HL-60/S4 treated with retinoic acid at 250 ng/mL for 4 days and 3 days (cell line): ENCODE measurements around the gene RUNX3.
"Not testable (repeated sequence)": the region's sequence is repeated elsewhere in the genome, so short reads cannot be mapped to it uniquely, and the experiment has no call there.

Experiments used
- in situ Hi-C: fragments of 300-500 bp; cut with MboI; formaldehyde crosslinking; loops from 2 replicates; pipeline ENCODE4 v1.7.0; 2022; ENCODE audit warnings: low sequenced_read_pairs

The RUNX3 gene

DNA sequence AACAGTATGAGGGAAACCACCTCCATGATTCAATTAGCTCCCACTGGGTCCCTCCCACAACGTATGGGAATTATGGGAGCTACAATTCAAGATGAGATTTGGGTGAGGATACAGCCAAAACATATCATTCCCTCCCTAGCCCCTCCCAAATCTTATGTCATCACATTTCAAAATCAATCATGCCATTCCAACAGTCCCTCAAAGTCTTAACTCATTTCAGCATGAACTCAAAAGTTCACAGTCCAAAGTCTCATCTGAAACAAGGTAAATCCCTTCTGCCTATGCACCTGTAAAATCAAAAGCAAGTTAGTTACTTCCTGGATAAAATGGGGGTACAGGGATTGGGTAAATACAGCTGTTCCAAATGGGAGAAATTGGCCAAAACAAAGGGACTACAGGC is 38.7 kb downstream of the RUNX3 start:
- in situ Hi-C loops: not testable (repeated sequence)

DNA sequence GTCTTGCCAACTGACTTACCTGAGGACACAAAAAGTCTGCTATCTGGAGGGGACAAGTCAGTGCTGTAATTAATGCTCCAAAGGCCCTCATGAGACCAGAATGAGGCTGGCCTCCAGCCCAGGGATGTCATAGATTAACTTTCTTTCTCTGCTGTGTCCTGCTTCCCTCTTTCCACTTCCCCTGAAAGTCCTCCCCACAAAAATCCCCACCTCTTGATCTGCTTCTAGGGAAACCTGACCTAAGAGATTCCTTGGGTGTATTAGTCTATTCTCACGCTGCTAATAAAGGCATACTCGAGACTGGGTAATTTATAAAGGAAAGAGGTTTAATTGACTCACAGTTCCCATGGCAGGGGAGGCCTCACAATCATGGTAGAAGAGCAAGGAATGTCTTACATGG is 39.2 kb downstream of the RUNX3 start:
- in situ Hi-C loops: no loop called here

DNA sequence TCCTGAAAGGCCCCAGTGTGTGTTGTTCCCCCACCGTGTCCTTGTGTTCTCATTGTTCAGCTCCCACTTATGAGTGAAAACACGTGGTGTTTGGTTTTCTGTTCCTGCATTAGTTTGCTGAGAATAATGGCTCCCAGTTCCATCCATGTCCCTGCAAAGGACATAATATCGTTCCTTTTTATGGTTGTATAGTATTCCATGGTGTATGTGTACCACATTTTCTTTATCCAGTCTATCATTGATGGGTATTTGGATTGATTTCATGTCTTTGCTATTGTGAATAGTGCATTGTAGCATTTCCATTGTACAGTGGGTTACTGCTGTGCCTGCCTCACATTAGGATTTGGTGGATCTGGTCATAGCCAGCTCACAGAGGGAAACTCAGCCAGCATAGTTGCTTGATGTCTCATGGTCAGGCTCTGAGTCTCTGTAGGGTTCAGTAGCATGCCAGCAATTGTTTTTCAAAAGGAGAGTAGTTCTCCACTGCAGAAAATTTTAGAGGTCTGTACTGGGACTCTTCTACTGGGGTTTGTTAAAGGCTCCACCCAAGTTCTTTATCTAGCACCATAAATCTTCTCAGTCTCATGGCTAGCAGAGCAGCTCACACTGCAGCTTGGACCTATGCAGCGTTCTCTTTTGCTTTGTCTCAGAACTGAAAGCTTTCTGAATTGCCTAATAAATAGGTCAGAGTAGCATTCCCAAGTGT is 41.0 kb downstream of the RUNX3 start:
- in situ Hi-C loops: no loop called here

DNA sequence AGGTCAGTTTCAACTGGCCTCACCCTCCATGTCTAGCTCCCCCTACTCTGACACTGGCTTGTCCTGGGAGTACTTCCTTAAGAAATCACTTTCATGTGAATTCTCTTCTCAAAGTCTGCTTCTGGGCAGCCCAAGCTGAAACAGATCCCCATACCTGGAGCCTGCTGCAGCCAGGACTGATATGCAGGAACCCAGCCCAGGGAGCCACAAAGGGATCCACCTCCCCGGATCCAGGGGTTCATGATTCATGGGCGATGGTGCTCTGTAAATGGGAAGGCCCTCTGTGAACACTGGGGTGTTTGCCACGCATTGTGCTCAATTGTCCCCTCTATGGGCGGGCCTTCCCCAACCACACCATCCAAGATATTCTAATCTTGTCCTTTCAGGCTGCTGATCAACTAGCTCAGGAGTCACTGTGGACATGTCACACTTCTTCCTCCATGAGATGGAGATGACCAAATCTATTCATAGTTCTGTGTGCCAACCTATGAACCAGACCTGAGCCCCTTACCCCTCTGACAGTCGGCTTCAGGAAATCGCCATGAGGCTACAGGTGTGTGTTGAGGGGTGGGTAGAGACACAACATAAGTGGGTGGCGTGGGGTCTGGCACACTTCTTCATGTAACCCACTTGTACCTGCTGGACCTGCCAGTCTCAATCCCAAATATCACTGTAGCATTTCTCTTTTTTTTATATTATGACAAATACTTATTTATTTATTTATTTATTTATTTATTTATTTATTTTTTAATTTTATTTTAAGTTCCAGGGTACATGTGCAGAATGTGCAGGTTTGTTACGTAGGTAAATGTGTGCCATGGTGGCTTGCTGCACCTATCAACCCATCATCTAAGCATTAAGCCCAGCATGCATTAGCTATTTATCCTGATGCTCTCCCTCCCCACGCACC is 41.8 kb downstream of the RUNX3 start:
- in situ Hi-C loops: no loop called here

DNA sequence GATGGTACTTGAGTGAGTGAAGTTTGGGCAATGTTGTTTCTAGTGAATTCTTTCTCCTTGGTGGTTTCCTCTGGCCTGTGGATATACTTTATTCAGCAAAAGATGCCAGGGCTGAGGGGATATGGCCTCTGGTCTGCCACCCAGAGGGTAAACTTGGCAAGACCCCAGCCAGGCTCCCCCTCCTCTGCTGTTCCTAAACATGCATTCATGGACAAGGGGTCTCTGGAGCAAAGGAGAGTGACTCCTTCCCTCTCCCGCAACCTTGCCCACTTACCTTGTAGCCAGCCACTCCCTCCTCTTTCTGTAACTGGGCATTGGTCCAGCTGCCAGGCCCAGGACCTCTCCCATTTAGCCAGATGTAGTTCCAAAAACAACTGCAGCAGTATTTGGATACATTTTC is 43.8 kb downstream of the RUNX3 start:
- in situ Hi-C loops: no loop called here

DNA sequence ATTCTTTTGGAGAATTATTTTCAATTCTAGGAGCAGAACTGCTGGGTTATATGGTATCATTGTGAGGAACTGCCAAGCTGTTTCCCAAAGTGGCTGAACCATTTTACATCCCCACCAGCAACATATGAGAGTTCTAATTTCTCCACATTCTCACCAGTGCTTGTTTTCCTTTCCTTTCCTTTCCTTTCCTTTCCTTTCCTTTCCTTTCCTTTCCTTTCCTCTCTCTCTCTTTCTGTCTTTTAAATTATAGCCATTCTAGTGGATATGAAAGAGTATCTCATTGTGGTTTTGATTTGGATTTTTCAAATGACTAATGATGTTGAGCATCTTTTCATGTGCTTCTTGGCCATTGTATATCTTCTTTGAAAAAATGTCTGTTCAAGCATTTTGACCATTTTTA is 45.3 kb downstream of the RUNX3 start:
- in situ Hi-C loops: no loop called here

DNA sequence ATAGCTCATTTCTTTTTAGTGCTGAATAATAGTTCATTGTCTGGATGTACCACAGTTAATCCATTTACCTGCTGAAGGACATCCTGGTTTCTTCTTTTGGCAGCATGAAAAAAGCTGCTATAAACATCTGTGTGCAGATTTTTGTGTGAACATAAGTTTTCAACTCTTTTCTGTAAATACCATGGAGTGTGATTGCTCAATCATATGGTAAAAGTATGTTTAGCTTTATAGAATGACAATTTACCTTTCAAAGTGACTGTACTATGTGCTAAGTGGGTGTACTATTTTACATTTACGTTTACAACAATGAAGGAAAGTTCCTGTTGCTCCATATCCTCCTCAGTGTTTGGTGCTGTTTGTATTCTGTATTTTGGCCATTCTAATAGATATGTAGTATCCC is 49.0 kb downstream of the RUNX3 start:
- in situ Hi-C loops: no loop called here

DNA sequence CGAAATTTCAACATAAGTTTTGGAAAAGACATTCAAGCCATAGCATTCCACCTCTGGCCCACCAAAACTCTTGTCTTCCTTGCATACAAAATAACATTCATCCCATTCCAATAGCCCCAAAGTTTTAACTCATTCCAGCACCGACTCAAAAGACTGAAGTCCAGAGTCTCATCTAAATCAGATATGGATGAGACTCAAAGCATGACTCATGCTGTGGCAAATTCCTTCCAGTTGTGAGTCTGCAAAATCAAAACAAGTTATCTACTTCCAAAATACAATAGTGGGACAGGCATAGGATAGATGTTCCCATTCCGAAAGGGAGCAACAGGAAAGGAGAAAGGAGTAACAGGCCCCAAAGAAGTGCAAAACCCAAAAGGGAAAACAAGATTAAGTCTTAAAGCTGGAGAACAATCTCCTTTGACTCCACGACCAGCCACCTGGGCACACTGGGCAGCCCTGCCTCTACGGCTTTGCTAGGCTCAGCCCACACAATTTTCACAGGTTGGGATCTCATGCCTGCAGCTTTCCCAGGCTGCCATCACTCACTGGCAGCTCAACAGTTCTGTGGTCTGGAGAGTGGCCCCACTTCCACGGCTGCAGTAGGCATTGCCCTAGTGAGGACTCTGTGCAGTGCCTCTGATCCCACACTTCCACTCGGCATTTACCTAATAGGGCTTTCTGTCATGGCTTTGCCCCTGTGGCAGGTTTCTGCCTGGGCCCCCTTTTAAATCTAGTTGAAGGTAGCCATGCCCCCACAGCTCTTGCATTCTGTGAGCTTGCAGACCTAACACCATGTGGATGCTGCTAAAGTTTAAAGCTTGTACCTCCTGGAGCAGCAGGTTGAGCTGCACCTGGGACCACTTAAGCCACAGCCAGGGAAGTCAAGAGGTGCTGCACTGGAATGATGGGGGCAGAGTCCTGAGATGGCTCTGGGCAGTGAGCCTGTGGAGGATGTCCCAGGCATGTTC is 51.0 kb downstream of the RUNX3 start:
- in situ Hi-C loops: no loop called here

DNA sequence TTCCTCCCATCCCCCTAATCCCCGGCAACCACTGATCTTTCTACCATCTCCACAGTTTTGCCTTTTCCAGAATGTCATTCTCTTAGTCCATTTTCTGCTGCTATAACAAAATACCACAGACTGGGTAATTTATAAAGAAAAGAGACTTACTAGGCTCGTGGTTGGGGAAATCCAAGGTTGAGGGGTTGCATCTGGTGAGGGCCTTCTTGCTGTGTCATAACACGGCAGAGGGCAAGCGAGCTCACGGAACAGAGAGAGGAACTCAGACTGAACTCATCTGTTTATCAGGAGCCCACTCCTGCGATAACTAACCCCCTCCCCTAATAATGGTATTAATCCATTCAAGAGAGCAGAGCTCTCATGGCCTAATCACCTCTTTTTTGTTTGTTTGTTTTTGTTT is 52.0 kb downstream of the RUNX3 start:
- in situ Hi-C loops: no loop called here

DNA sequence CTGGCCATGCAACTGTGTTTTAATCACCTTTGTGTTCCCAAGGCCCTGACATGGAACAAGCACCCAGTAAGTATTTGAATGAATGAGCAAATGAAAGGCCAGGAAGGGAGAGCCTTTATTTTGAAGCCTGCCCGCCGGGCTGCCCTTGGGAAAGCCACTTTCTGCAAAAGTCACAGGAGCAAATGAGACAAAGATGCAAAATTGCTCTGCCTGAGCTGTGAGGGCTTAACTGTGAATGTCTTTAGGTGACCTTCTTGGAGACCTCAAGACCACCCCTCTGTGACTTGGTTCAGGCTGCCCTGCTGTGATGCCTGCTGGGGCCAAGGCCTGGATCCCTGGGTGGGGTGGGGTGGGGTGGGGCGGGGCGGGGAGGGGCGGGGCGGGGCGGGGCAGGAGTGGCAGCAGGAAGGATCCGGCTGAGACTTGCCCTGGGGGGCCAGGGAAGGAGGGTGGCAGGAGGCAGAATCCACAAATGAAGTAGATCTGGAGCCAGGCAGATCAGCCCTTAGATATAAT is 54.0 kb downstream of the RUNX3 start:
- in situ Hi-C loops: no loop called here

DNA sequence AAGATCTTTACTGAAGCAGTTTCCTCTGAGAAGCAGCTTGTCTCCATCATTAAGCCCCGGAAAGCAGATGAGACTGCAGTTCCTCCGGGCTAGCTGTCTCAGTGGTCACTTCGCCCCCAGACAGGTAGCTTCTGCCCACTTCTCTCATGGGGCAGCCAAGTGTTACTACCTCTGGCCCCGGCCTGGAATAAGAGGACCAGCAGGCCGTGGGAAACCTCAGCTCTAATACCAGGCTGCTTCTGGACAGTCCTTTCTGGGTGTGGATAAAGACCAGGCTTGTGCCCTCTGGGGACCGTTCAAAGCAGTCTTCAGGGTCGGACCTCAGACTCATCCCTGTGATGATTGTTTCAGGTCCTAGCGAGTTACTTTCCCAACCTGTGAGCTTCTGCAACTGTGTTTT is 54.8 kb downstream of the RUNX3 start:
- in situ Hi-C loops: no loop called here

DNA sequence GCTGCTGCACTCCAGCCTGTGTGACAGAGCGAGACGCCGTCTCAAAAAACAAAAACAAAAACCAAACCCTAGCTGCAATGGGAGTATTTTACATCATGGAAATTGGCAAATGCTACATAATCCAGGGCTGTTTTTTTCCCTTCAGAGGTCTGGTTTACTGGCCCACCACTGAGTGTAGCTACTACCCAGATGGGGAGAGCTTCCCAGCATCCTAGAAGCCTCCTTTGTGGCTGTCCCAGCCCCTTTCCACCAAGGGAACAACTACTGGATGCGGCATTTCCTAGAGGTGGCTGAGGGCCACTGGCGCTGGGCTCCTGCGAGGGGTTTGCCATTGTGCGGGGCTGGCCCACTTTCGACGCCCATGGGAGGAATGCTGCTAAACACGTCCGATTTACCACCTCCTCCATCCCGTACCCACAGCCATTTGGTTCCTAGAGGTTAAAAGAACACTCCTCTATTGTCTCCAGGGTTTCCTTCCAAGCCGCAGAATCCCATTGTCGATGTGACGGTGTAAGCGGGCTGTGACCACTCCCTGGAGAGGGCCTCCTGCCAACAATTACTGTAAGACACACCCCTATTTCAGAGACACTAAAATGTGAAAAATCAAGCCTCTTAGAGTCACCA is 55.4 kb downstream of the RUNX3 start:
- in situ Hi-C loops: no loop called here

DNA sequence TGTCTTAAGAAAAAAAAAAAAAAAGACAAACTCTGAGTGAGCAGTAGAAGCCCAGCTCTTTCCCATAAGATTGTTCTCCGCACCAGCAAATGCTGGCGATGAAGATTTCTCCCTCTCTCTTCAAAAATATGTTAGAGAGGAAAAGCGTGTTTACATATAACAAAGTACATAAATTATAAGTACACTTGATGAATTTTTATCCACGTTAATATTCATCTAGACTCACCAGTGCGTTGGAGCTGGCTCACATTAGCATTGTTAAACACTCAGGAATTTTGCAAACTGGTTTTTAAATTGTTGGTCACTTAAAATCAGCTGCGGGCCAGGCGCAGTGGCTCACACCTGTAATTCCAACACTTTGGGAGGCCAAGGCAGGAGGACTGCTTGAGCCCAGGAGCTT is 56.0 kb downstream of the RUNX3 start:
- in situ Hi-C loops: no loop called here

DNA sequence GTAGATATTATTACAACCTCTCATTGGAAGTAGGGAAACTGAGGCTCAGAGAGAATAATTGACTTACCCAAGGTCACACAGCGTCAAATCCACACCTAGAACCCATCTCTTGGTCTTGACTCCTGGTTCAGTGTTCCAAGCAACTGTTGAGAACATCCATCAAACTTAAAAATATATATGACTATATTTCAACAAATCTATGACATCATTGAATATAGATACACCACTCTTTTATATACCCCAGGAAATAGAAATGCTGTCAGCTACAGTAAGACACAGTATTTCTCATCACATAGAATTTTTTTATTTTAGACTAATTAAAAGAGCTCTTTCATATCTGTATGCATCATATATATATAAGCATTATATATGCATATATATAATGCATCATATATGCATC is 56.9 kb downstream of the RUNX3 start:
- in situ Hi-C loops: no loop called here

DNA sequence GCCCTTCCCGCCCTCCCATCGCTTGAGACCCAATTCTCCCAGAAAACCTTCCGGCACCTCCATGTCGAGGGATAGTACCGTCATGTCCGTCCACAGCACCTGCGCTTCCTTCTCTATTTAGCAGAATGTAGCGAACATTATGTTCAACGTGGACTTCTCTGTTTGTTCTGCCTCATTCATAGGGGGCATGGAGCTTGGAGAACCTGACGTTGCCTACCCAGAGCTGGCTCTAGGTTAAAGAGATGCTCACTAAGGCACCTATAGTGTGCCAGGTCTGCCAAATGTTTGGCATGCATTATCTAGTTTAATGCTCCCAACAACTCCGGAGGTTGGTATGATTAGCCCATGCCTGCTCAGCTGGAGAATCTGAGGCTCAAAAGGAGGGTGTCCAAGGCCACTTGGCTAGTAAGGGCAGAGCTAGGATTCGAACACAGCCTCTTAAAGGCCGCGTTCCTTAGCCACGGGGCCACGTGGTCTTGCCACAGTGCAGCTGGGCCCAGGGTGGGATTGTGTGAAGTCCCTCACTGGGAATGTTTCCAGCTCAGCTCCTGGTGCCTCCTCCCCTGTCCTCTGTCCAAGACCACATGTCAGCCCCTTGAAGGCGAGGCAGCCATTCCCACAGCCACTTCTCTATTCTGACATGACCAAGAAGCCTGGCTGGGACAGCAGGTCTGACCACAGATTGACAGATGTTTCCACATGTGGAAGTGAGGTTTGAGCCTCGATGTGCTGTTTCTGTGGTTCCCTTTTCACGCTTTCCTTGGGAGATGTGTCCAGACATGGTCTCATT is 57.8 kb downstream of the RUNX3 start:
- in situ Hi-C loops: no loop called here

DNA sequence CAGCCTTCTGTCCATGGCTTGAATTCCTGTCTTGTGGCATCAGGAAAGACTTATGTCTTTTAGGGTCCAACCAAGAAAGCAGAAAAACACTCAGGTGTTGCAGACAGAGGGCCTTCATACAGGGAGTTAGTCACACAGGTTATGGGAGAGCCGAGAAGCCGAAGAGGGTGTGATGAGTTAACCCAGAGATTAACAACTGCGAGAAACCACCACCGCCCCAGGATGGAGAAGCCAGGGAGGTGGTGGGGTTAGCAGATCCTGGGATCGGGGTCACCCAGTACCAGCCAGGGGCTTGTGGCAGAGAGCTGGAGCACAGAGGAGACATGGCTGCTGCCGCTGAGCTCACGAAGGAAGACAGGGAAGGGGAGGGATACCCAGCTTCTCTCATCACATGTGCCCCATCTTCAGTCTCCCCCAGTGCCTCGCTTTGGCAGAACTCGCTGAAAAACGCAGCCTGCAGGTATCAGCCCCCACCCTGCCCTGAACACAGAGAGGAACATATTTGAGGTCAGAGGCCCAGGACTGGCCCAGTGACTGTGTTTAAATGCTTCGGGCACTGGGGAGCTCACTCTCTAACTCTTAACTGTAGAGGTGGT is 58.7 kb downstream of the RUNX3 start:
- in situ Hi-C loops: no loop called here

DNA sequence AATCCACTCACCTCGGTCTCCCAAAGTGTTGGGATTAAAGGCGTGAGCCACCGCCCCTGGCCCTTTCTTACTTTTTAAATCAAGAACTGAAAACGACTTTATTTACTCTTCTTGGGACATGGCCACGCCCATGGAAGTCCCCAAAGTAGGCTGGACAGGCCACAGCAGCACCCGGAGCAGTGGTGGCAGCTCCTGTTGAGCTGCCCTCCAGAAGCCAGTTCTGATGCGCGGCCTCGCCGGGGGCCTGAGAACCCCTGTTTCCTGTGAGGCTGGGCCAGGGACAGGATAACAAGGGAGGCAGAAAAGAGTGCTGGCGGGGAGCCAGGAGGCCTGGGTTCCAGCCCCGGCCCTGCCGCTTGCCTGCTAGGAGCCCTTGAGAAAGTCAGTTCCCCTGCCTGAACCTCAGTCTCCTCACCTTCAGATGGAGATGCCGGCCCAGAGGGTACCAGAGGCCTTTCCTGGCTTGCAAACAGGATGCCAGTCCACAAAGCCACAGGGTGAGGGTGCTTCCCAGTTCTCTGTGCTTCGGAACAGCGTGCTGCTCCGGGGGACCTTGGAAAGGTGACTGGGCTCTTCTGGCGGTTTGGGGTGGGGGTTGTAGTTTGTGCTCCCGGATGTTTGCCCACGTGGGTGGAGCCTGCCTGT is 59.4 kb downstream of the RUNX3 start:
- in situ Hi-C loops: no loop called here

DNA sequence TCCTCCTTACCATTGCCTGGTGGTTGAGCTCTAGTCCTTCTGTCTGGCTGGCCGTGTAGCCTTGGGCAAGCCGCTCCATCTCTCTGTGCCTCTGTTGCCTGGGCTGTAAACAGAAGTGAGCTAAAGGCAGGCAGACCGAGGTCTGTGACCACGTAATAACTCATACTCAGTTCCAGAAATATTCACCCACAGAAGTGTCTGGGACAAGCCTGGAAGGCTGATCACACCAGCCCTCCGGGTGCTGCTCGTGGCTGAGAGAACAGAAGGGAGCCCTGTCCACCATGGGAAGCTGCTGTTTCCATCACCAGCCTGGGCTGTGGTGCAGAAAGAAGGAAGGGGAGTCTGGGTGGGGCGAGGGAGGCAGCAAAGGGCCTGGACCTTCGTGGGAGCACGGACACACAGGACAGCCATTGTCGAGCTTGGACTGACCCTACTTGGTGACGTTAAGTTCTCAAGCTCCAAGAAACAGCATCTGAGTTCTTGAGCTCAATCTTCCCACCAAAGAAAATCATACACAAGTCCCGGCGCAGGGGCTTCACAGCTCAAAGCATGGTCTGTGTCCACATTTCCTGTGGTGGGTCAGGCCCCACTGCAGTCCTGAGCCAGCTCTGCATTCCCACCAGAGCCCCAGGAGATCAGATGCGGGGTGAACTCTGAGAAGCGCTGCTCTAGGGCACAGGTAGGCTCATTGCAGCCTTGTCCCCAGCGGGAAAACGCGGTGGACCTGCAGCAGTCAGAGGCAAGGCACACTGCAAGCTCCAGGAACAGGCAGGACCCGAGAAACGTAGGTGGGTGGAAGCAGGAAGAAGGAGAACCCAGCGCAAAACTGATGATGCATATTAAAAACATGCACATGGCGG is 61.8 kb downstream of the RUNX3 start:
- in situ Hi-C loops: no loop called here
